GM18519 (cell line): ENCODE measurements around the gene RNF208.
"Not testable (repeated sequence)": the region's sequence is repeated elsewhere in the genome, so short reads cannot be mapped to it uniquely, and the experiment has no call there.

Source experiments
- ATAC-seq: cut with Tn5 transposase; IDR thresholded peaks from one replicate; pipeline ENCODE4 v1.9.1; 2021; ENCODE audit warnings: mild to moderate bottlenecking, moderate library complexity; ENCODE audit not compliant: unreplicated experiment, low FRiP score

The RNF208 gene

DNA sequence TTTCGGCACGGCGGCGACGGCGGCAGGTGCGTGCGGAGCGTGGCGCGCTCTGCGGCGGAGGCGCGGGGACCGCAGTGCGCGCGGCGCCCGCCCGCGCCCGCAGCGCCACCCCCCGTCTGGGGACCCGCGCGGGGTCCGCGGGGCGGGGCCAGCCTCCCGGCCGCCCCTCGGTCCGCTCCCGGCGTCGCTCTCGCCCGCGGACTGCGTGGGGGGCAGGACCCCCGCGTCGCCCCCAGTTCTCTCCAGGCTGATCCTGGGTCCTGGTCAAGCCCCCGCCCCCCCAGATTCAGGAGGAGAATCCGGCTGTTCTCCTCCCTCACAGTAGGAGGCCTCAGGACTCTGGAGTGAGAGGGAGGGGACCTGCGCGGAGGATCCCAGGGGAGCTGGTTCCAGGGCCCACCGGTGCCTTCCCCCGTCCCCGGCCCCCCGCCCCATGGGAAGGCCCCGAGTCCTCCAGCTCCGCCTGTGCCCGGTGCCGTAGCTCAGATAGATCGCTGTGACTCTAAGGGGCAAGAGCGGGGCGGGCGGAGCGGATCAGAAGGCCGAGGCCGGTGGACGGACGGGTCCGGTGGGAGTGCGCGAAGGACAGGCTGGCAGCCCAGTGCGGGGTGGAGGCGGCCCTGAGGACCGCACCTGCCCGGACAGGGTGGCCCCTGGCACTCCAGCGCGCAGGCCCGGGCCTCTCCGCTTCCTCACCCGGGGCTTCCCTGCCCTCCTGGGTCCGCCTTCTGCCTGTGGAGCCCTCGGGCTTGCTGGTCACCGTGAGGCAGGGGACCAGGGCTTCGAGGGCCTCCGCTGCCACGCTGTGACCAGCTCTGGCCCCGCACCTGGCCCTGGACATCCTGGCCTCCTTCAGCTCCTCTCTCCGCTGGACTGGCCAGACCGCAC lies at the start of gene RNF208:
RNF208 (minus strand) TSS at position 51 of the 888 bp plus-strand sequence. CDS start 1,028 bp downstream, outside the sequence.
- no peak for ATAC-seq

DNA sequence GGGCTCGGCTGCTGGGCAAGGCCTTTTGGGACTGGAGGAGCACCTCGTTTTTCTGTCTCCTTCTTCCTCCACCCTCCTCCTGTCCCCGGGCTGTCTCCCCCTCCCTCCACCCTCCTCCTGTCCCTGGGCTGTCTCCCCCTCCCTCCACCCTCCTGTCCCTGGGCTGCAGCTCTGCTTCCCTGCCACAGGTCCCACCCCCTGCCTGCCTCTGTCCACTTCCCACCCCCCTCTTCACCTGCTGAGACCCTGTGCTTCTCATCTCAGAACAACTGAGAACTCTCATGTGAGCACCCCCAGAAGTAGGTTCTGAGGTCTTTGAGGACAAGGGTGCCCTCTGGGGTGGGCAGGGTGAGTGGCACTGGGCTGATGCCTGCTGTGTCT lies 49.6 kb upstream of the RNF208 start:
- ATAC-seq = no peak

GRCh38 chr9:137270929-137271695 lies 49.1 kb upstream of the RNF208 start:
- no peak for ATAC-seq

- ATAC-seq = no peak
These were observed 47.3 kb upstream of the RNF208 start for GRCh38 chr9:137269231-137269772.

DNA sequence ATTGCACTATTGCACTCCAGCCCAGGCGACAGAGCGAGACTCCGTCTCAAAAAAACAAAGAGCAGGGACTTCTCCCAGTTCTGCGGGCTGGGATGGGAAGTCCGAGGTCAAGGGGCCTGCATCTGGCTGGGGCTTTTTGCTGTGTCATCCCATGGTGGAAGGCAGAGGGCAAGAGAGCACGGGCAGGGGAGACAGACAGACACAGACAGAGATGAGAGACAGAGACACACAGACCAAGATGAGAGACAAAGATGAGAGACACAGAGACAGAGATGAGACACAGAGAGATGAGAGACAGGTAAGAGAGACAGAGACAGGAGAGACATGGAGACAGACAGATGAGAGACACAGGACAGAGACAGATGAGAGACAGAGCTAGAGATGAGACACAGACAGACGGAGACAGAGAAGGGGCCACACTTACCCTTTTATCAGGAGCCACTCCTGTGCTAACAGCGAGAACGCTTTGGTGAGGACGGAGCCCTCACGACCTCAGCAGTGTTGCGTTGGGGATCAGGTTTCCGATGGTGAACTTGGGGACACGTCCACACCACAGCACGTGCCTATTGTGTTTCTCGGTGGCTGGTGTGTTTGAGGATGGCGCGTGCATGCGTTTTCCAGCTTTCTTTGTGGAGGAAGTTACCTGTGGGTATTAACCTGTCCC lies 46.6 kb upstream of the RNF208 start:
- ATAC-seq = no peak

DNA sequence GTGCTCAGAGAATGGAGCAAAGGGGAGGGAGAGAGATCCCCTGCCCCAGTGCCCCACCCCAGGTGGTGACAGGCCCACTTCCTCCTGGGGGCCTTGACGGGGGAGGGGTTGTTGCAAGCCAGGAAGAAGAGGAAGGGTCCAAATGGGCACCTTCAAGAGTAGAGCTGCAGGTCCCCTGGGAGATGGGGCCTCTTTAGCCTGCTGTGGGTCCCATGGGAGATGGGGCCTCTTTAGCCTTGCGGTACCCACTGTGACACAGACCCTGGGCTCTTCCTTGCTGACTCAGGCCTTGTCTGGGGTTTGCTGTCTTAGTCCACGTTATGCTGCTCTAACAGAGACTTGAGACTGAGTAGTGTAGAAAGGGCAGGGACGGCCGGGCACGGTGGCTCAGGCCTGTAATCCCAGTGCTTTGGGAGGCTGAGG lies 45.9 kb upstream of the RNF208 start:
- no peak for ATAC-seq

- ATAC-seq = no peak
These were observed 44.8 kb upstream of the RNF208 start for GRCh38 chr9:137266585-137267453.

DNA sequence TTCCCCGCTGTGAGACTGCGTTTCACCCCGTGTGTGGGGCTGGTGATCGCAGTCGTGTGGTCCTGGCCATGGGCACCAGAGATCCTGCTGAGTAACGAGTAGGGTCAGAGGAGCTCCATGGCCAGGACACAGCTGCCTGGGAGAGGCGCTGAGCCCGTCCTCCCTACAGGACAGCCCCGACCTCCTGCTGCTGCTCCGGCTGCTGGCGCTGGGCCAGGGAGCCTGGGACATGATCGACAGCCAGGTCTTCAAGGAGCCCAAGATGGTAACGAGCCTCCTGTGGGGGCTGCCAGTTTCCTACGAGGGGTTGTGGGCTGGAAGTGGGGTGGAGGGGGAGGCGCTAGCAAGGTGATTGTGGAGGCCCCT lies 44.1 kb upstream of the RNF208 start:
- no peak for ATAC-seq

- ATAC-seq = no peak
These were observed 43.6 kb upstream of the RNF208 start for GRCh38 chr9:137265496-137266161.

DNA sequence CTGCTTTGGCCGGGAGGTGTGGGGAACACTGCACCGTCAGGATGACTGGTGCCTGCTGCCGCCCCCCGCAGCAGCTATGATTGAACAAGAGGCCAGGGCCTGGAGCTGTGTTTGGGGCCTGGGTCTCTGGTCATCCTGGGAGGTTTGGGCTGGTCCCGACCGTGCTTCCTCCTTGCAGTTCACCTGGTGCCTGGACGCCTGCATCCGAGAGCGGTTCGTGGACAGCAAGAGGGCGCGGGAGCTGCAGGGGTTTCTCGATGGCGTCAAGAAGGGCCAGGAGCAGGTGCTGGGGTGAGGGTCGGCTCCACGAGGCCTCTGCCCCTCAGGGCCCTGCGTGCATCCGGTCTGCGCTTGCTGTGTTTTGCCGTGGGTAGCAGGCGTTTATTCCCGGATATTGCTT lies 42.0 kb upstream of the RNF208 start:
- no peak for ATAC-seq

DNA sequence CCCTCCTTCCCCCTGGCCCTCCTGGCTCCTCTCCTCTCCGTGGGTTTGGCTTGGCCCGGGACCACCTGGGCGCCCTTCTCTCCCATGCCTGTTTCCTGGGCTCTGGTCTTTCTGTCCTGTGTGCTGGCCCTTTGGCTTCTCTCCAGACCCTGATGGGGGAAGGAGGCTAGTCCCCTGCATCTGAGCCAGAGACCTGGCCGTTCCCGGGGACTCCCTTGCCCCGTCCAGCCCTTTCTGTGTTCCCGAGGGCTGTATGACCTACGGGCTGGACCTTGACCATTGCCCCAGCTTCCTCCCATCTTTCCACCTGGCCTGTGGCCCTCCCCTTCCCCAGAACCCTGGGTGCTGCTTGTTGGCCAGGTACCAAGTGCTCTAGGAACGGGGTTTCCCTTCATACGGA lies 41.5 kb upstream of the RNF208 start:
- no peak for ATAC-seq

- ATAC-seq = no peak
These were observed 40.9 kb upstream of the RNF208 start for GRCh38 chr9:137262909-137263285.

GRCh38 chr9:137262173-137262908 lies 40.3 kb upstream of the RNF208 start:
- not testable (repeated sequence) for ATAC-seq

GRCh38 chr9:137256856-137257255 lies 34.8 kb upstream of the RNF208 start:
- no peak for ATAC-seq

DNA sequence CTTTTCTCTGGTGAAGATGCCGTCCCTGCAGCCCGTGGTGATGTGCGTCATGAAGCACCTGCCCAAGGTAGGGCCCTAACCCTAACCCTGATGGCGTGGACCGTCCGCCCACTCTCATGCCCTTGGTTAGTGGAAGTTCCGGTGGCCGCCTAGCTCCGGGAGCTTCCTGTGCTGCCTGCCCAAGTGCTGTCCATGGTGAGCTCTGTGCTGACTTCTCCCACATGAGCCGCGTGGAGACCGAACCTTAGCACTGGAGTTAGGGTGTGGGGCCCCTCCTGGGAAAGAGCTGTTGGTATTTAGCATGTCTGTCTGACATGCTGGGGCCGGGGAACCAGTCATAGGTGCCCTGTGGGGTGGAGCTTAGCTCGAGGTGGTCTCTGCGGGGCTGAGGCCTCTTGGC lies 34.3 kb upstream of the RNF208 start:
- ATAC-seq = no peak

DNA sequence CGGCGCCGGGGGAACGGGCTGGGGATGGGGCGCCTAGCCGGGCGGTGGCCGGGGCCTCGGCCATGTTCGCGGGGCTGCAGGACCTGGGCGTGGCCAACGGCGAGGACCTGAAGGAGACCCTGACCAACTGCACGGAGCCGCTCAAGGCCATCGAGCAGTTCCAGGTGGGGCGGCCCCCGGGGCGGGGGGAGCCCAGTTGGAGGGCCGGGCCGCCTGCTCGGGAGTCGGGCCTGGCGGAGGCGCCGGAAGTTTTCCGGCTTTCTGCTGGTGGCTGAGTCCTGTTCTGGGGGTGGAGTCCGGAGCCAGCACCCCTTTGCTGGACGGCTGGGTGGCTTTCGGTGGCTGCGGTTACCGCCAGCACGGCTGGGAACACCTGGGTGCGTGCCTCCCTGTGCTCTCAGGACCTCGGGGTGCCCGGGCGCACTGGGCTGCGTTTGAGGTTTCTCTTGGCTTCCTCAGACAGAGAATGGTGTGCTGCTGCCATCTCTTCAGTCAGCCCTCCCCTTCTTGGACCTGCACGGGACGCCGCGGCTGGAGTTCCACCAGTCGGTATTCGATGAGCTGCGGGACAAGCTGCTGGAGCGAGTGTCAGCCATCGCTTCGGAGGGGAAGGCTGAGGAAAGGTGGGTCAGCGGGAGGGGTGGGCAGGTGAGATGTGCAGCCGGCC lies 33.5 kb upstream of the RNF208 start:
- peak; percentile 9 for ATAC-seq

DNA sequence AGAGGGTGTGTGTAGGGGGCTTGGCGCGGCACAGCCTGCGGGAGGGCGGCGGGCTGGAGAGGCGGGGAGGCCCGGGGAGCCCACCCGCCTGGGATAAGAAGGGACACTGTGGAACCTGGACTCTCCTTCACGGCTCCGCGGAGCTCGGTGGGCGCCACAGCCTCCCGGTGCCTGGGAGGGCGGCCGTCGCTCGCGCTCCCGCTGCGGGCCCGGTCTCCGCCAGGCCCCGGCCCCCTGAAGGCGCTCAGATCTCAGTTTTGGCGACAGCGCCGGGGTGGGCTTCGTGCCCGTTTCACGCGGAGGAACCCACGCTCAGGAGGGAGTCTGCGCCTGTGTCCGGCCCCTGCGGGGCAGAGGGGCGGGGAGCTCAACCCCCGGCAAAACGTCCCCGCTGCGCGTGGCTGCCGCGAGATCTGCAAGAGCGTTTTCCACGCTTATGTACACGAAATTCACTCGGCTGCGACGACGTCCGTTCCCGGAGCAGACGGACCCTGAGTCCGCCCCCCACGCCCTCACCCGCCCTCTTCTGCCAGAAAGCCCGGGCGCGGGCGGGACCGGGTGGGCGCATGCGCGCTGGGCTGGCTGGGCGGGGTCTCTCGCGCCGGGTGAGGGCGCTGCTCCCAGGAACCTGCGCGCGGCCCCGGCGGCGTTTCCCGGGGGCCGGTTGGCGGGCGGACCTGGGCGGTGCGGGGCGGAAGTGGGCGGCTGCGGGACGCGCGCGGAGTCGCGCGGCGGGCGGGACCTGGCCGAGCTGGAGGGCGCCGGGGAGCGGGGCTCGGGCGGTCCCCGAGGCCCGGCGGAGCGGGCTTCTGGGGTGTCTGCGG lies 32.8 kb upstream of the RNF208 start, which contains the start of gene NELFB:
NELFB (plus strand) TSS at position 704 of the 824 bp plus-strand sequence.
- ATAC-seq = peak; percentile 45
